GM19468 (cell line): ENCODE data around the gene HYDIN.
"Not testable (repeated sequence)": the region's sequence is repeated elsewhere in the genome, so short reads cannot be mapped to it uniquely, and the experiment has no call there.

ENCODE experiments used
- ATAC-seq: cut with Tn5 transposase; IDR thresholded peaks from one replicate; pipeline ENCODE4 v1.9.1; 2021; ENCODE audit warnings: mild to moderate bottlenecking, moderate library complexity, moderate number of reproducible peaks; ENCODE audit not compliant: unreplicated experiment; ENCODE audit errors: extremely low read depth

HYDIN gene

DNA sequence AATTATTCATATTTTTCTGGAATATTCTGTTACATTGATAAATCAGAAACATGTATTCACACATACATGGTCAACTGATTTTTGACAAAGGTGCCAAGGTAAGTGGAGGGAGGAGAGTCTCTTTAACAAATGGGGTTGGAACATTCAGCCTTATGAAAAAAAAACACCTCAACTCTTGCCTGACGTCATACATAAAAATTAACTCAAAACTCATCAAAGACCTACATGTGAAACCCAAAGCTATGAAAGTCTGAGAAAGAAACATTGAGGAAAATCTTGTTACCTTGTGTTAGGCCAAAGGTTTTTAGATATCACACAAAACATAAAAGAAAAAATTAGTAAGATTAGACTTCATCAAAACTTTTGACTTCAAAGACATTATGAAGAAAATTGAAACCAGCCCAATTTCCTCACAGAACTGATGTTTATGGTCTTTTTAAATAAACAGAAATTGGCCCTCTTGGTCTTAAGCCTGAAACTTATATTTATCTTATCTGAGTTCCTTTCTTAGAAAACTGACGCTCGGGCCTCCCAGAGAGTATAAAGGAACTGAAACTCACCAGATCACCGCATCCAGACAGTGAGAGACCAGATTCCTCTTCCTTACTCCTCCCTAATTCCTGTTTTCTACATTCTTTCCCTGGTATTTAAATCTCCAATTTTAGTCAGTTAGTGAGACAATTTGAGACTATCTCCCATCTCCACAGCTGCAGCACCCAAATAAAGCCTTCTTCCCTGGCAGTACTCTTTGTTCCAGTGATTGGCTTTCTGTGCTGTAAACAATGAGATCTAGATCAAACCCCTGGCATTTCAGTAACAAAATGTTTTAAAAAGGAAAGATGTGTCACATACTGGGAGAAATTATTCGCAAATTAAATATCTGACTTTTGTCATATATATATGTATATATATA lies 4.0 kb downstream of the HYDIN start:
- ATAC-seq, result no peak

DNA sequence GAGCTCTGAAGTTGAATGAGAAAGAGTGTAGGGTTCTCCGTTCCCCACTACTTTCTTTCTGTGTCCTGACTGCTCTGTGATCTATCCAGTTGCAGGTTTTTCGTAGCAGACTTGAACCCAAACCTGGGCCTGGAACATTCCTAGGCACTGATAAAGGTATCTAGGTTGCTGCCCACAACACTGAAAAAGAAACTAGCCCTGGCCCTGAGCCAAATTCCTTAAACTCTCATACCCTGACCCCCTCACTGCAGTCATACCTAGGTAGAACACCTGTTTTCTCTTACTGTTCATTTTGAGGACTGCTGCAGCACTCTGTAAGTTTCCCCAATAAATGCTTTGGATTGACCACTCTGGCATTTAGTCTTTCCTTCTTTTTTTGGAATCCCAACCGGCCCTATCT lies 5.4 kb downstream of the HYDIN start:
- no peak for ATAC-seq

DNA sequence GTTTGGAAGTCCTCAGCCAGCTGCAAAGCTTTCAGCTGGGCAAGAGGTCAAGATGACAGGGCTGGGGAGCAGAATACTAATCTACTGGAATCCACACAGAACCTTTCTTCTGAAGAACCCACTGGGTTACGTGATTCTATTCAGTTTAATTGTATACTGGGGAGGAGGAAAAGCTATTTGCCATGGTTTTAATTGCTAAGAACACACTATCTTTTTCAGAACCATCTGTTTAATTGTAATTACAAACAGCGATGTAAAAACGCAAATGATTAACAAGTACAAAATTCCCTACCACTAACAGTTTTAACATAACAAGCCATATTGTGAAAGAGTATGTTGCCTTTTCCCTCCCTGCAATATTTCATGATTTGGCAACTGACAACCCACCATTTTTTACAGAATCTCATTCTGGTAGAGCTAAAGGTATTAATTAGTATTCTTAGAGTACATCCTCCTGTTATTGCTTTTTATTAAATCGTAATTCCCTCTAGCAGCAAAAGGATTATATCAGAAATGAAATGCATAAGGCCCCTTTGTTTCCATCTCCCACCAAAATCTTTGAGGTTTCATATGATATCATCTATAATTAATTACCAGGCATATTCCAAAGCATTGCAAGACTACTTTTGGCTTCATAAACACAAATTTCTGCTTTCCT lies 12.1 kb downstream of the HYDIN start:
- ATAC-seq, result no peak

DNA sequence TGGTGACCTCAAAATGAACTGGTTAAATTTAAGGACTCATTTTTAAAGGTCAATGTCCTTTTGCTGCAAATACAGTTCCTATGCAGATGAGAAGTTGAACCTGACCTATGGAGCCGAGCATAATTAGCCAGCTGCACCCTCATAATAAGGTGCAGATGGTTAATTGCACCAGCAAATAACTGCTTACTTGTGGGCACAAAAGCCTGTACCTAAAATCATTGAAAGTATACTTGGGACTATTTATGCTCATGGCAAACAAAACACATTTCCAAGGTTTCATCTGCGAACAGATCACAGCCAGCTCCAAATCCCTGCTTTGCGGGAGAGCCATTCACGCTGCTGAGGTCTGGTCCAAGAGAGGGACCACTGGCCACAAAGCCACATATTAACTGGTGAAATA lies 13.0 kb downstream of the HYDIN start:
- ATAC-seq, result no peak

GRCh38 chr16:71216714-71217113 lies 13.8 kb downstream of the HYDIN start:
- no peak for ATAC-seq

GRCh38 chr16:71214746-71215381 lies 15.7 kb downstream of the HYDIN start:
- ATAC-seq, result no peak

- no peak for ATAC-seq
These were observed 24.9 kb downstream of the HYDIN start for GRCh38 chr16:71205482-71206131.

DNA sequence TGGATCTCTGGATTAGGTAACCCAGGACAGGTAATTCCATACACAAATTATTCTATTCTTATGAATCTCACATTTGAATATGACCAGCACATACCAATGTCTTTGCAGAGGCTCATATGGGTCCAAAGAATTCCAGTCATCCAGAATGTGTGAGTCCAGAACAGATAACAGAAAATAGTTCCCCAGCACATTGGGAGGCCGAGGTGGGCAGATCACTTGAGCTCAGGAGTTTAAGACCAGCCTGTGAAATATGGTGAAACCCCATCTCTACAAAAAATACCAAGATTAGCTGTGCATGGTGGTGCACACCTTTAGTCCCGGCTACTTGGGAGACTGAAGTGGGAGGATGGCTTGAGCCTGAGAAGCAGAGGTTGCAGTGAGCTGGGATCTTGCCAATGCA lies 26.9 kb downstream of the HYDIN start:
- ATAC-seq, result no peak

DNA sequence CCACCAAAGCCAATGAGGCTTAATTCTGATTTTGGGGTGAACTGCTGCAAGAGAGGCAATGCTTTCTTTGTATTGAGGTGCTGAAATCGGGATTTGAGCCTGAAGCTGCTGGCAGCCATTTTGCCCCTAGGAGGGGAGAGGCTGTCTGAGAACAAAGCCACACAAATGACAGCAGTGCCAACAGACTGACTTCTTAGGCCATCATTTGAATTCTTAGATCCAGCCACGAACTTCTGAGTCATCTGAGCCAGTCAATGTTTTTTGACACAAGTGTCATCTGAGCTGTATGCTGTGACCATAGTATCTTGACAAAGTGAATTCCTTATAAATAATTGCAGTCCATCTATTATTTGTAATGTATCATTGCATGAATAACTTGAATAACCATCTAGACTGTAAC lies 29.0 kb downstream of the HYDIN start:
- no peak for ATAC-seq

- no peak for ATAC-seq
These were observed 29.5 kb downstream of the HYDIN start for GRCh38 chr16:71201054-71201453.

DNA sequence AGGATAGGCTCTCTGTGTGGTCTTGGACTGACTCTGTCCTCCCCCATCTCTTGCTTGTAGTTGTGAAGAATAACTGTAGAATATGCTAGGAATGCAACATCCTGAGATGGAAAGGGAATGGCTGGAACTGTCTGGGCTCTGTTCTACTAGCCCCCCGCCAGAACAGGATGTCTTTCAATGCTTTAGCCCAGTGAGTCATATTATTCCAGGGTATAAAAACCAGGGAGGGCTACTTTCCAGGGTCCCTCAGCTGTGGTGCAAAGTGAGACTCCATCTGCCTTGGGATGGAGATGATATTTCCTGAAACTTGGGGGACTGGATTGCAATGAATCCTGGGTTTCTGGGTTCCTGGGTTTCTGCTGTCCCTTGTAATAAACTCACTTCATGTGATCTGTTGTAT lies 32.1 kb downstream of the HYDIN start:
- ATAC-seq, result no peak

DNA sequence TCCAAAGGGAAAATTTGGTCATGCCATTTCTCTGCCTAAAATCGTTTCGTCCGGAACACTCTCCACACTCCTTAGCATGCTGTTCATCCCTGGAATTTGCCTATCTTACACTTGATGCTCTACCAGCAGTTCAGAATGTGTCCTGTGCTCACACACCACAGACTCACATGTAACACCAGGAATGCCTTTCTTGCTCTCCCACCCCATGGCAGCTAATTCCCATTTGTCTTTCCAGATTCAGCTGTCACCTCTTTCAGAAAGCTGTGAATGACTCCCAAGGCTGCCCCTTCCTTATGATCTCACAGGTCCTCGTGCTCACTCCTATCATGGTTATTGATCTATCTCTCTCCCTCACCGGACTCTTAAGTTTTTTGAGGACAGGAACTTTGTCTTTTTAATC lies 38.1 kb downstream of the HYDIN start:
- ATAC-seq, result no peak

GRCh38 chr16:71188956-71189712 lies 41.4 kb downstream of the HYDIN start:
- ATAC-seq, result no peak

DNA sequence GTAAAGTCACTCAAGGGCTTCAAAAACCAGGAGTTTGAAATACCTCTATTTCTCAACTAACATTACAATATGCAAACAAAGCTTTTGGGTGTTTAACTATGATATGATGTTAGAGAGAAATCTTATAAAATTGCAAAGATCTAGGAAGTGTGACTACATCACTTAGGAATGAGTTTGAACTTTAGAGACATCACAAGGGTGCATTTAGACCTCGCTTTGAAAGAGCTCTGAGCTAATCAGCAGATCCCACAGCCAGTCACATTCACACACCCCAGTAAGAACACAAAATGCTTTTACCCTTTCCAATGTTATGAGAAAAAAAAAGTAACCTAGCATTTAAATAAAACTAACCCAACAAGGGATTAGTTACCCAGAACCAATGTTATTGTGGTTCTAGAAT lies 45.2 kb downstream of the HYDIN start:
- ATAC-seq, result no peak

DNA sequence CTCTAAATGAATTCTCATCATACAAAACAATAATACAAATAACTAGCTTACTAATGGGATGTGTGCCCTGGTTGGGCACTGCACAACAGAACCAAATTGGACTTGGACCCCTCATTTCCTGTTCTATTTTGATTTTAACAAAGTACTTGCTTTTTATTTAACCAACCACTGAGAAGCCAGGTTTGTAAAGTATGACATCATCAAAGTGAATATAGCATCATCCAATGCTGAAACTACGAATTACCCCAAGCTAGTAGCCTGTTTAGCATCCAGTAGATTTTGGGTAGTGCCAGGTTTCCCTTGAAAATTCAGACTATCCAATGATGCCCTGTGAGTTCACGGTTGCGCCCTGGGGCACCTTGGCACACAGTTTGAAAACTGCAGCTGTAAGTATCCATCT lies 51.0 kb downstream of the HYDIN start:
- no peak for ATAC-seq

- ATAC-seq, result no peak
These were observed 57.9 kb downstream of the HYDIN start for GRCh38 chr16:71172481-71173207.

DNA sequence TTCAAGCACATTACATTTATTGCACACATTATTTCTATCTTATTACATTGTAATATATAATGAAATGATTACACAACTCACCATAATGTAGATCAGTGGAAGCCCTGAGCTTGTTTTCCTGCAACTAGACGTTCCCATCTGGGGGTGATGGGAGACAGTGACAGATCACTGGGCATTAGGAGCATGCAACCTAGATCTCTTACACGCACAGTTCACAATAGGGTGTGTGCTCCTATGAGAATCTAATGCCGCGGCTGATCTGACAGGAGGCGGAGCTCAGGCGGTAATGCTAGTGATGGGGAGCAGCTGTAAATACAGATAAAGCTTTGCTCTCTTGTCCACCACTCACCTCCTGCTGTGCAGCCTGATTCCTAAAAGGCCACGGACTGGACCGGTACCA lies 69.5 kb downstream of the HYDIN start:
- not testable (repeated sequence) for ATAC-seq

- not testable (repeated sequence) for ATAC-seq
These were observed 73.2 kb downstream of the HYDIN start for GRCh38 chr16:71157278-71157677.

GRCh38 chr16:71153329-71153728 lies 77.2 kb downstream of the HYDIN start:
- not testable (repeated sequence) for ATAC-seq
